ENCODE measurements around the gene ADAMTS2.

The ADAMTS2 gene

GRCh38 chr5:179232091-179232735 lies 113.0 kb downstream of the ADAMTS2 start:
- DNase-seq (ENCODE audit: low spot score), result no peak

- DNase-seq (ENCODE audit: low spot score), result no peak
Measured at GRCh38 chr5:179231309-179231708, 114.0 kb downstream of the ADAMTS2 start.

GRCh38 chr5:179230061-179230461 lies 115.2 kb downstream of the ADAMTS2 start:
- DNase-seq (ENCODE audit: low spot score), result no peak

- no peak for DNase-seq (ENCODE audit: low spot score)
Measured at GRCh38 chr5:179229331-179229831, 115.9 kb downstream of the ADAMTS2 start.

- no peak for DNase-seq (ENCODE audit: low spot score)
Measured at GRCh38 chr5:179228341-179229121, 116.7 kb downstream of the ADAMTS2 start.

GRCh38 chr5:179227580-179228311 lies 117.5 kb downstream of the ADAMTS2 start:
- no peak for DNase-seq (ENCODE audit: low spot score)

GRCh38 chr5:179227229-179227579 lies 118.1 kb downstream of the ADAMTS2 start:
- no peak for DNase-seq (ENCODE audit: low spot score)

GRCh38 chr5:179226696-179227095 lies 118.6 kb downstream of the ADAMTS2 start:
- no peak for DNase-seq (ENCODE audit: low spot score)

- DNase-seq (ENCODE audit: low spot score), result no peak
Measured at GRCh38 chr5:179225387-179225786, 119.9 kb downstream of the ADAMTS2 start.

GRCh38 chr5:179224741-179225140 lies 120.5 kb downstream of the ADAMTS2 start:
- DNase-seq (ENCODE audit: low spot score), result no peak

GRCh38 chr5:179223961-179224360 lies 121.3 kb downstream of the ADAMTS2 start:
- DNase-seq (ENCODE audit: low spot score), result no peak

GRCh38 chr5:179223528-179223927 lies 121.7 kb downstream of the ADAMTS2 start:
- DNase-seq (ENCODE audit: low spot score), result no peak

GRCh38 chr5:179222246-179223017 lies 122.8 kb downstream of the ADAMTS2 start:
- no peak for DNase-seq (ENCODE audit: low spot score)

GRCh38 chr5:179221877-179222220 lies 123.4 kb downstream of the ADAMTS2 start:
- DNase-seq (ENCODE audit: low spot score), result no peak

GRCh38 chr5:179221196-179221876 lies 123.9 kb downstream of the ADAMTS2 start:
- DNase-seq (ENCODE audit: low spot score), result no peak

GRCh38 chr5:179220716-179221115 lies 124.5 kb downstream of the ADAMTS2 start:
- DNase-seq (ENCODE audit: low spot score), result no peak

- DNase-seq (ENCODE audit: low spot score), result no peak
Measured at GRCh38 chr5:179219661-179220620, 125.3 kb downstream of the ADAMTS2 start.

- no peak for DNase-seq (ENCODE audit: low spot score)
Measured at GRCh38 chr5:179218943-179219330, 126.3 kb downstream of the ADAMTS2 start.

GRCh38 chr5:179217956-179218942 lies 127.0 kb downstream of the ADAMTS2 start:
- DNase-seq (ENCODE audit: low spot score), result no peak
